CMK (cell line): ENCODE measurements around the gene CIITA.
"Not testable (repeated sequence)": the region's sequence is repeated elsewhere in the genome, so short reads cannot be mapped to it uniquely, and the experiment has no call there.

ENCODE experiments used
- DNase-seq: peaks from one replicate; pipeline ENCODE4 v3.0.0-alpha.2; 2010; ENCODE audit warnings: low read depth

The CIITA gene, protein sequence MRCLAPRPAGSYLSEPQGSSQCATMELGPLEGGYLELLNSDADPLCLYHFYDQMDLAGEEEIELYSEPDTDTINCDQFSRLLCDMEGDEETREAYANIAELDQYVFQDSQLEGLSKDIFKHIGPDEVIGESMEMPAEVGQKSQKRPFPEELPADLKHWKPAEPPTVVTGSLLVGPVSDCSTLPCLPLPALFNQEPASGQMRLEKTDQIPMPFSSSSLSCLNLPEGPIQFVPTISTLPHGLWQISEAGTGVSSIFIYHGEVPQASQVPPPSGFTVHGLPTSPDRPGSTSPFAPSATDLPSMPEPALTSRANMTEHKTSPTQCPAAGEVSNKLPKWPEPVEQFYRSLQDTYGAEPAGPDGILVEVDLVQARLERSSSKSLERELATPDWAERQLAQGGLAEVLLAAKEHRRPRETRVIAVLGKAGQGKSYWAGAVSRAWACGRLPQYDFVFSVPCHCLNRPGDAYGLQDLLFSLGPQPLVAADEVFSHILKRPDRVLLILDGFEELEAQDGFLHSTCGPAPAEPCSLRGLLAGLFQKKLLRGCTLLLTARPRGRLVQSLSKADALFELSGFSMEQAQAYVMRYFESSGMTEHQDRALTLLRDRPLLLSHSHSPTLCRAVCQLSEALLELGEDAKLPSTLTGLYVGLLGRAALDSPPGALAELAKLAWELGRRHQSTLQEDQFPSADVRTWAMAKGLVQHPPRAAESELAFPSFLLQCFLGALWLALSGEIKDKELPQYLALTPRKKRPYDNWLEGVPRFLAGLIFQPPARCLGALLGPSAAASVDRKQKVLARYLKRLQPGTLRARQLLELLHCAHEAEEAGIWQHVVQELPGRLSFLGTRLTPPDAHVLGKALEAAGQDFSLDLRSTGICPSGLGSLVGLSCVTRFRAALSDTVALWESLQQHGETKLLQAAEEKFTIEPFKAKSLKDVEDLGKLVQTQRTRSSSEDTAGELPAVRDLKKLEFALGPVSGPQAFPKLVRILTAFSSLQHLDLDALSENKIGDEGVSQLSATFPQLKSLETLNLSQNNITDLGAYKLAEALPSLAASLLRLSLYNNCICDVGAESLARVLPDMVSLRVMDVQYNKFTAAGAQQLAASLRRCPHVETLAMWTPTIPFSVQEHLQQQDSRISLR

DNA sequence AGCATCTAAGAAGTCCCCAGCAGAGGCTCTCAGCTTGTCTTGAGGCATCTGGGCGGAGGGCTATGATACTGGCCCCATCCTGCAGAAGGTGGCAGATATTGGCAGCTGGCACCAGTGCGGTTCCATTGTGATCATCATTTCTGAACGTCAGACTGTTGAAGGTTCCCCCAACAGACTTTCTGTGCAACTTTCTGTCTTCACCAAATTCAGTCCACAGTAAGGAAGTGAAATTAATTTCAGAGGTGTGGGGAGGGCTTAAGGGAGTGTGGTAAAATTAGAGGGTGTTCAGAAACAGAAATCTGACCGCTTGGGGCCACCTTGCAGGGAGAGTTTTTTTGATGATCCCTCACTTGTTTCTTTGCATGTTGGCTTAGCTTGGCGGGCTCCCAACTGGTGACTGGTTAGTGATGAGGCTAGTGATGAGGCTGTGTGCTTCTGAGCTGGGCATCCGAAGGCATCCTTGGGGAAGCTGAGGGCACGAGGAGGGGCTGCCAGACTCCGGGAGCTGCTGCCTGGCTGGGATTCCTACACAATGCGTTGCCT is at the start of gene CIITA:
Gene CIITA (plus strand): TSS at position 404 of the 543 bp plus-strand sequence. CDS start 129 bp downstream, at position 533.
- DNase-seq, result peak; percentile 60

DNA sequence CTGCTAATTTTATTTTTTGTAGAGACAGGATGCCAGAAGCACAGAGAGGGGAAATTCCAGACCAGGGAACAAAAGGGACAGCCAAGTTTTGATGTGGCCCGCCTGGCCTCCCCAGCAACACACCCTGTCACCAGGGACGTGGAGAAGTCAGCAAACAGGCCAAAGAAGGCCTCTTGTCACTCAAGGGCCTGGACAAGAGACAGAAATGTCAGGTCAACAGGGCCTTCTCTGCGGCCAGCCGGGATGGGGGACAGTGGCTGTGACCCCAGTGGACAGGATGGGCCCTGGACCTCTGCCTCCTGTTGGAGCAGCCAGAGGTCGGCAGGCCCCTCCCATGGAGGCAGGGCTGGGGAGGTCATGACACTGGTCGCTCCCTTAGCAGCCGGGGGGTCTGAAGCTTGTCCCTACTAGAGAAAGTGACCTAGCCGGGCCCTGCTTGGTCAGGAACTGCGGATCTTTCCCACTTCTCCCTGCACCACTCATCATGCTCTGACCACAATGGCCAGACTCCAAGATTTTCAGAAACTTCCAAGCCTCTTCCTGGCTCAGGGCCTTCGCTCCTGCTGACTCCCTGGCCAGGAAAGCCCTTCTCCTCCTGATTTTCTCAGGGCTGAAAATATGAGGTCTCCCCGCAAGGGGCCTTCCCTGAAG is 49.2 kb upstream of the CIITA start:
- DNase-seq, result no peak

DNA sequence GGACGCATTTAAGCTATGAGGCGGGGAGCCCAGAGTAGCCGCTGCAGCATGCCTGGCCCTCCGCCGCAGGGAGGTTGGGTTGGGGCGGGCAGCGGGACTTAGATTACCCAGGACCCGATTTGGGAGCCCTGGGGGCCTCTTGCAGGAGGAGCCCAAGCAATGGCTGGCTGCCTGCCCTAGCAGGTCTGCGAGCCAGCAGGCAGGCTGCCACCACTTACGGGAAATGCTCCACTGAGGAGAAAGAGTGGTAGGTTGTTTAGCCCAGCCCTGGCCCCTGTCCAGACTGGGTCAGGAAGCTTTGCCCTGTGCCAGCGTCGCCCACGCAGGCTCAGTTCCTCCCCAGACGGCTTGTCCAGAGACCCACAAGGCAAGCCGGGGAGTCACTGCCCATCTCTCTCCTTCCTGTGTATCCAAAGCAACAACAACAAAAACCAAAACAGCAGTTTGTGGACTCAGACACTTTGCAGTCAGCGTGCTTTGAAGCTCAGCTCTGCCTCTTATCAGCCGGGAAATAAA is 48.1 kb upstream of the CIITA start:
- no peak for DNase-seq

GRCh38 chr16:10829390-10830098 is 47.5 kb upstream of the CIITA start:
- not testable (repeated sequence) for DNase-seq

- DNase-seq, result not testable (repeated sequence)
Measured at GRCh38 chr16:10830240-10830639, 46.8 kb upstream of the CIITA start.

GRCh38 chr16:10831894-10832886 is 44.8 kb upstream of the CIITA start:
- DNase-seq, result no peak

DNA sequence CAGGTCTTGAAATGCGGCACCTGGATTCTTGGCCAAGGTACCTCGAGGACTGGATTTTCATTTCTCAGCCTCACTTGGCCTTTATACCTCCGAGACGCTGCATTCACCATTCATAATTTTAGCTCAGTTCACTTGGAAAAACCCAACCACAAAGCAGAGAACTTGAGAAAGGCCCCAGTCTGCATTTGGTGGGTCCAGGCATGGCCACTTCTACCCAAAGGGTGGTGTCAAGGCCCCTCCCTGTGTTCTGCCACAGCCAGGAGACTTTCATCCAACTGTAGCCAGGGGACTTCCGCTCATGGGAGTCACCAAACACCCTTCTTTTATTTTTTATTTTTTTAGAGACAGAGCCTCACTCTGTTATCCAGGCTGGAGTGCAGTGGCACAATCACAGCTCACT is 43.7 kb upstream of the CIITA start:
- DNase-seq, result no peak

DNA sequence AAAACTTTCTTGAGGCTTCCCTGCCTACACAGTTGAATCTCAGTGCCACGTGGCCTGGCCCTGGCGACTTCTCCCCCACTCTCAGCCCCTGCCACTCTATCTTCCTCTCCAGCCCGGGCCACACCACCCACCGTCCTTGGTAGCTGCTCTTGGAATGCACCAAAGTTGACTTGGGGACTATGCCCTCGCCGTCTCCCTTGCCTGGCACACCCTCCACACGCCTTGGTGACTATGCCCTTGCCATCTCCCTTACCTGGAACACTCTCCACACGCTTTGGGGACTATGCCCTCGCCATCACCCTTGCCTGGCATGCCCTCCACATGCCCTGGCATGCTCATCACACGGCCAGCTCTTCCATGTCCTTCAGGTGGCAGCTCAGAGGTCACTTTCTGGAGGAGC is 42.9 kb upstream of the CIITA start:
- no peak for DNase-seq

GRCh38 chr16:10834766-10835165 is 42.2 kb upstream of the CIITA start:
- DNase-seq, result no peak

DNA sequence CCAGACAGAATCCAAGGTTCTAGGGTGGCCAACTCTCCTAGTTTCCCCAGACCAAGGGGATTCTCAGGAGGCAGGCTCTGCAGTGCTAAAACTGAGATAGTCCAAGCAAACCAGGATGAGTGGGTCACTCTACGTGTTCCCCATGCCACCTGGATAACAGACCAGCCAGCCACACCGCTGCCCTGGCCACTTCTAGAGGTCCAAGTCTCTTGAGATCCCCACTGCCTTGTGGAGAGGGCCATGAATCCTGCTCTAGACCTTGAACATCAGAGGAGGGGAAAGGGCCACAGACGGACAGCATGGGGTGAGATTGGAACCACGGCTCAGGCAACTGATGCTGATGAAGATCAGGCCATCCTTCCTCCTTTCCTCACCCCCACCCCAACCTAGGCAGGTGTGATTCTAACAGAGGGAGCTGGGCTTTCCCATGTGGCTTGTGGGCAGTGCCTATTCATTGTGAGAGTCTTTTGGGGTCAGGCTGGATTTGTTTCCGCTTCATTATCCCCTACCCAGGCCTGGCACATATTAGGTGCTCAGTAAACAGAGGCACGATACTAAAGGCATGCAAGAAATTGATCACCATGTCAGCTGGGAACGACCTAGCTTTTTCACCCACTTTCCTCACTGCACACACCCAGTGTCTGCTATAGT is 41.6 kb upstream of the CIITA start:
- no peak for DNase-seq

- no peak for DNase-seq
Measured at GRCh38 chr16:10836174-10836853, 40.7 kb upstream of the CIITA start.

GRCh38 chr16:10838621-10839278 is 38.3 kb upstream of the CIITA start:
- no peak for DNase-seq

DNA sequence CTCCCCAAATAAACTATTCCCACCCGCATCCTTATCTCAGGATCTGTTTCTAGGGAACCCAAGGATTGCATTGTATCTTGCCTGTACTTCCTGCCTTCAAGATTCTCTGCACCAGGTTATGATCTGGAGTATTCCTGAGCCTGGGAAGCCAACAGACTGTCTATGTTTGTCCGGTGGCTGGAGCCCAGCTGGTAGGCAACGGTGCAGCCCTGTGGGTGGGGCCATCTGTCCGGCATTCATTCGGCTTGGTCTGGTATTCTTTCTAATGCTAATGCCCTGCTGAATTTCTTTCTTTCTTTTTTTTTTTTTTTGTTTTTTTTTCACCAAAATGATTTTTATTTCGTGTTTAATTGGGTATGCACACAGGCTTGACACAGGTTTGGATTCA is 37.7 kb upstream of the CIITA start:
- no peak for DNase-seq

- DNase-seq, result no peak
Measured at GRCh38 chr16:10840703-10841102, 36.3 kb upstream of the CIITA start.

GRCh38 chr16:10846213-10846998 is 30.6 kb upstream of the CIITA start:
- DNase-seq, result no peak

DNA sequence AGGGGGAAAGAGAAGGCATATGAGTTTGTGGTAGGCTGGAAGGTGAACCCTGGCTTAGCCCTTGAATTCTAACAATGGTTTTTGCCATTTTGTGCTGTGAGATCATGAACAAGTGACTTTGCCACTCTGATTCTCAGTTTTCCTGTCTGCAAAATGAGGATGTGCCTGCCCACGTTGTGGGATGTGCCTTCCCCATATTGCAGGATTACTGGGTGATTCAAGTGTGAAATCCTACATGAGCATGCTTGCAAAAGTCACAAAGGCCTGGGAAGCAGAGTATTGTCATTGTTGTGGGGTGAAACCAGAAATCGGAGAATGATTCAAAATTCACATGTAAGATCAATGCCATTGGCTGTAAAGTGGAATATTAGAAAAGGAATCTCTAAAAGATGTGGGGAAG is 29.8 kb upstream of the CIITA start:
- no peak for DNase-seq
